A549 (cell line): ENCODE results near the gene ZNF70. TPM values are rescaled to one million over a fixed set of nuclear protein-coding genes. Genes with fewer than 3 reads are reported as not detected.

ENCODE experiments used
- ATAC-seq, 2 experiments: fragments of 200-7000 bp in 1 of 2; fragments of >200 bp in 1 of 2; cut with Nextera tagmentation in 1 of 2; cut with Tn5 transposase in 1 of 2; 3 replicates each; pipeline versions ENCODE4 v1.8.0 to v1.9.1; 2018 to 2020; ENCODE audit warnings: mild to moderate bottlenecking in 1 of 2, moderate library complexity in 1 of 2
- CTCF ChIA-PET: fragments of 300-600 bp; sonication (Branson Sonifier 250); formaldehyde crosslinking; extraction: SDS; loops from one replicate; lab custom pipeline; 2021; ENCODE audit warnings: antibody characterized with exemption, inconsistent platforms; lab: Yijun Ruan, JAX
- POLR2A ChIA-PET: fragments of 350-600 bp; formaldehyde crosslinking; extraction: SDS; loops from one replicate; lab custom pipeline; 2021; ENCODE audit warnings: antibody characterized with exemption, inconsistent platforms; lab: Yijun Ruan, JAX
- DNase-seq, 2 experiments: peaks; one replicate each; pipeline versions ENCODE4 v3.0.0 to v3.0.0-alpha.2; 2011 to 2016; ENCODE audit warnings: low read depth in 1 of 2, low spot score in 1 of 2
- FAIRE-seq: peaks from 2 replicates; lab custom pipeline; 2011; peaks lifted over from hg19 to GRCh38; lab: Jason Lieb, UNC
- H3K27ac ChIP-seq, 2 experiments: fragments of >200 bp; sonication (Bioruptor Twin); formaldehyde crosslinking; 3 replicates each; pipeline ENCODE4 v1.5.1; 2016 to 2017
- H3K4me1 ChIP-seq: fragments of >200 bp; sonication (Bioruptor Twin); formaldehyde crosslinking; 3 replicates; pipeline ENCODE4 v1.6.1; 2016
- H3K4me2 ChIP-seq: fragments of >200 bp; sonication (Bioruptor Twin); formaldehyde crosslinking; 3 replicates; pipeline ENCODE4 v1.6.1; 2016
- H3K4me3 ChIP-seq: fragments of >200 bp; sonication (Bioruptor Twin); formaldehyde crosslinking; 3 replicates; pipeline ENCODE4 v1.5.1; 2016
- H3K9me3 ChIP-seq: fragments of >200 bp; sonication (Bioruptor Twin); formaldehyde crosslinking; 3 replicates; pipeline ENCODE4 v1.6.1; 2016
- ATOH8 ChIP-seq: fragments of 250-450 bp; sonication (Bioruptor Pico); IDR thresholded peaks from 2 replicates; pipeline ENCODE4 v1.5.0; 2020; ENCODE audit warnings: low read depth, mild to moderate bottlenecking, moderate library complexity
- BCL3 ChIP-seq: fragments of >200 bp; sonication (Bioruptor Twin); formaldehyde crosslinking; IDR thresholded peaks from 3 replicates; pipeline ENCODE4 v1.6.1; 2016
- CEBPB ChIP-seq, 2 experiments: fragments of >200 bp in 1 of 2; sonication (Bioruptor Twin) in 1 of 2; formaldehyde crosslinking in 1 of 2; IDR thresholded peaks; 2 replicates each; pipeline ENCODE4 v1.6.1; 2012 to 2016
- CHD2 ChIP-seq: fragments of 150-350 bp; IDR thresholded peaks from 2 replicates; pipeline ENCODE4 v1.6.1; 2014; ENCODE audit warnings: low read length; ENCODE audit not compliant: partially characterized antibody
- CHD4 ChIP-seq: fragments of 200-600 bp; sonication (generic); IDR thresholded peaks from 2 replicates; pipeline ENCODE4 v1.6.1; 2016; ENCODE audit warnings: antibody characterized with exemption, mild to moderate bottlenecking, borderline replicate concordance
- CTCF ChIP-seq: fragments of >200 bp; sonication (Bioruptor Twin); formaldehyde crosslinking; IDR thresholded peaks from 3 replicates; pipeline ENCODE4 v1.5.1; 2016
- E2F6 ChIP-seq: IDR thresholded peaks from 2 replicates; pipeline ENCODE4 v1.6.1; 2012; ENCODE audit warnings: low read depth, borderline replicate concordance
- EHMT2 ChIP-seq: fragments of 200-600 bp; sonication (generic); IDR thresholded peaks from 2 replicates; pipeline ENCODE4 v1.6.1; 2016; ENCODE audit warnings: antibody characterized with exemption, low read depth, mild to moderate bottlenecking, moderate library complexity
- EP300 ChIP-seq, 2 experiments: fragments of >200 bp; sonication (Bioruptor Twin); formaldehyde crosslinking; IDR thresholded peaks; 2 replicates in 1 of 2; 3 replicates in 1 of 2; pipeline ENCODE4 v1.6.1; 2016 to 2017
- FOSB ChIP-seq: fragments of 250-450 bp; sonication (Bioruptor Pico); IDR thresholded peaks from 2 replicates; pipeline ENCODE4 v1.5.0; 2020; ENCODE audit warnings: mild to moderate bottlenecking, moderate library complexity
- GATA3 ChIP-seq: IDR thresholded peaks from 2 replicates; pipeline ENCODE4 v1.6.1; 2012; ENCODE audit warnings: borderline replicate concordance
- HDAC2 ChIP-seq: fragments of 200-600 bp; sonication (generic); IDR thresholded peaks from 2 replicates; pipeline ENCODE4 v1.6.1; 2016
- HES2 ChIP-seq: fragments of >200 bp; sonication (Bioruptor Twin); formaldehyde crosslinking; IDR thresholded peaks from 2 replicates; pipeline ENCODE4 v1.6.1; 2016
- HMGXB4 ChIP-seq: fragments of 250-450 bp; sonication (Bioruptor Pico); IDR thresholded peaks from 2 replicates; pipeline ENCODE4 v1.5.0; 2021; ENCODE audit warnings: mild to moderate bottlenecking, moderate library complexity, borderline replicate concordance
- HOXB13 ChIP-seq: fragments of 250-450 bp; sonication (Bioruptor Pico); IDR thresholded peaks from 2 replicates; pipeline ENCODE4 v1.5.0; 2020; ENCODE audit warnings: low read depth, mild to moderate bottlenecking, moderate library complexity
- JUN ChIP-seq, 2 experiments: fragments of >200 bp; sonication (Bioruptor Twin); formaldehyde crosslinking; IDR thresholded peaks; 2 replicates in 1 of 2; 3 replicates in 1 of 2; pipeline ENCODE4 v1.6.1; 2016 to 2017
- KDM1A ChIP-seq: fragments of 200-600 bp; sonication (generic); IDR thresholded peaks from 2 replicates; pipeline ENCODE4 v1.6.1; 2016; ENCODE audit warnings: low read depth, mild to moderate bottlenecking
- NFE2L2 ChIP-seq: fragments of 150-350 bp; conservative IDR thresholded peaks from 2 replicates; pipeline ENCODE4 v1.6.1; 2014; ENCODE audit warnings: low read length
- NPAS2 ChIP-seq: fragments of 250-450 bp; sonication (Bioruptor Pico); IDR thresholded peaks from 2 replicates; pipeline ENCODE4 v1.8.0; 2022; ENCODE audit warnings: mild to moderate bottlenecking, moderate library complexity, borderline replicate concordance
- PHF8 ChIP-seq: fragments of 200-600 bp; sonication (generic); IDR thresholded peaks from 2 replicates; pipeline ENCODE4 v1.6.1; 2016; ENCODE audit warnings: low read depth, mild to moderate bottlenecking, antibody characterized with exemption, moderate library complexity, borderline replicate concordance
- POLR2A ChIP-seq: IDR thresholded peaks from 2 replicates; pipeline ENCODE4 v1.6.1; 2012; ENCODE audit warnings: mild to moderate bottlenecking, low read length
- USF2 ChIP-seq: fragments of 450-650 bp; IDR thresholded peaks from 2 replicates; pipeline ENCODE4 v1.6.1; 2014; ENCODE audit warnings: antibody characterized with exemption
- ZC3H11A ChIP-seq: fragments of 450-650 bp; IDR thresholded peaks from 2 replicates; pipeline ENCODE4 v1.6.1; 2014; ENCODE audit warnings: antibody characterized with exemption, mild to moderate bottlenecking
- ZNF302 ChIP-seq: fragments of 250-450 bp; sonication (Bioruptor Pico); IDR thresholded peaks from 2 replicates; pipeline ENCODE4 v1.9.0; 2021; ENCODE audit warnings: inconsistent platforms, mild to moderate bottlenecking, moderate library complexity
- WGBS: methylation state at CpG from one replicate; pipeline ENCODE4 v1.1.6; 2017; ENCODE audit errors: missing lambda C conversion rate; 5-methylcytosine and 5-hydroxymethylcytosine counted together
- polyA plus RNA-seq, 4 experiments: library from polyadenylated mRNA; depleted of rRNA in 3 of 4; stranded (reverse); fragments of >200 nt; fragmentation: RNase III in 1 of 4; extraction: RNeasy Plus Mini Kit Qiagen cat#74134 plus additional on column Dnase treatment in 1 of 4; gene quantifications; 2 replicates in 3 of 4; 3 replicates in 1 of 4; pipeline ENCODE4 v1.2.3, GENCODE V29; 2011 to 2017

ZNF70 gene
- polyA plus RNA-seq, 2 of the 4 experiments (the other 2 are of a cell fraction) = 0.88 to 1.2 TPM

GRCh38 chr22:23697031-23697970 is 53.6 kb downstream of the ZNF70 start:
- H3K4me1 ChIP-seq = peaks cover 5% of the 10 kb centered on the region; the same call in 1 of the 3 replicates
- no peak for TF ChIP-seq USF2
- no peak for TF ChIP-seq HES2
- TF ChIP-seq E2F6 = no peak
- TF ChIP-seq CEBPB (IDR thresholded peaks at IDR 0.05) = no peak
- TF ChIP-seq CHD4 = no peak
- TF ChIP-seq ATOH8 = no peak
- no peak for TF ChIP-seq HMGXB4 (CRISPR knock-in tag)
- TF ChIP-seq ZC3H11A = no peak
- TF ChIP-seq POLR2A = no peak
- no peak for TF ChIP-seq HDAC2
- TF ChIP-seq KDM1A = no peak
- no peak for TF ChIP-seq BCL3
- no peak for TF ChIP-seq GATA3
- no peak for TF ChIP-seq NPAS2 (CRISPR knock-in tag)
- TF ChIP-seq NFE2L2 = no peak
- TF ChIP-seq PHF8 = no peak
- no peak for TF ChIP-seq HOXB13
- no peak for DNase-seq
- POLR2A ChIA-PET = interaction anchor here (0.7 kb wide), 1 partner anchor 114 kb away, joined by 3 read pairs; no protein-coding TSS in a partner anchor
- no peak for FAIRE-seq
- H3K4me3 ChIP-seq = no peak overlapping the region
- no peak for ATAC-seq
- CTCF ChIA-PET = interaction anchor here (1.5 kb wide), 1 partner anchor 11 kb away, joined by 3 read pairs; no protein-coding TSS in a partner anchor
- no peak overlapping the region for H3K4me2 ChIP-seq
- H3K27ac ChIP-seq = no peak overlapping the region
- 87% methylated on average over 5 of the region's 11 CpGs for WGBS
- no peaks in the 10 kb centered on the region for H3K9me3 ChIP-seq

- Histone ChIP-seq H3K4me3 (no peak overlapping the region), H3K9me3 (no peaks in the 10 kb centered on the region)
- no peak for DNase-seq
- WGBS = 91% methylated on average over 6 of the region's 13 CpGs
- TF ChIP-seq EP300 (IDR thresholded peaks at IDR 0.05) = no peak
- no peak for TF ChIP-seq USF2
- TF ChIP-seq ZNF302 (CRISPR knock-in tag) = no peak
- TF ChIP-seq E2F6 = no peak
- TF ChIP-seq NPAS2 (CRISPR knock-in tag) = no peak
- TF ChIP-seq CHD2 = no peak
- TF ChIP-seq FOSB = no peak
- no peak for TF ChIP-seq NFE2L2
- no peak for TF ChIP-seq CTCF
- TF ChIP-seq EHMT2 = no peak
- TF ChIP-seq JUN (IDR thresholded peaks at IDR 0.05) = no peak
- no peak for TF ChIP-seq GATA3
- TF ChIP-seq, all 56 proteins: peak for 0
- no peak overlapping the region for H3K27ac ChIP-seq
- H3K4me2 ChIP-seq = no peak overlapping the region
- ChIA-PET CTCF (interaction anchor here (1.5 kb wide), 1 partner anchor 10 kb away, joined by 3 read pairs; no protein-coding TSS in a partner anchor), POLR2A (no interaction called here)
- peaks cover 5% of the 10 kb centered on the region; the same call in 1 of the 3 replicates for H3K4me1 ChIP-seq
- FAIRE-seq = no peak
- ATAC-seq = no peak
These were observed 54.5 kb downstream of the ZNF70 start for GRCh38 chr22:23696326-23696851.
